Activated CD4-positive, CD25-positive, alpha-beta regulatory T cell (primary cell): ENCODE data around the gene CNTNAP1.
"Not testable (repeated sequence)": the region's sequence is repeated elsewhere in the genome, so short reads cannot be mapped to it uniquely, and the experiment has no call there.

Experiments
- DNase-seq, 4 experiments: peaks; one replicate each; lab custom pipeline; 2025; lab: John Stamatoyannopoulos, UW

CNTNAP1 gene

GRCh38 chr17:42681976-42682721 is at the start of gene CNTNAP1:
TSS of gene CNTNAP1 (plus strand) at chr17:42682531. CDS start at chr17:42682830, 299 bp downstream.
- DNase-seq, result no peak

DNA sequence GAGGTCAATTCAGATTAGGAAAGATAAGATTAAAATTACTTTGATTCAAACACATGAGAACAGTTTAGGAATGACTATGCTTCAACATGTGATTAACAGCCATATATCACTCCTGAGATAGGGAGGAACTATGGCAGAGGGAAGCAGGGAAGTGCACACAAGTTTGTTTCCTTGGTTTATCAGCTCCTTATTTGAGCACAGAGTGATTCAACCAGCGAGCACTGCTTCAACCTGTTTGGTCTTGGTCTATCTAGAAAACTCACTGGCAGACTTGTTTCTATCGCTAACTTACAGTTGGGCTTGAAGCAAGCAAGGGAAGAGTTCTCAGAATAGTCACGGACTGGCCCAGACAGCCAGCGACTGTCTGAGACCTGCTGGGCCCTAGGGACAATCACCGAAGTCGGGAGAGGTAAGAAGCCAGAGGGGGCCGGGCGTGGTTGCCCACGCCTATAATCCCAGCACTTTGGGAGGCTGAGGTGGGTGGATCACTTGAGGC is 49.3 kb upstream of the CNTNAP1 start:
- no peak for DNase-seq

- DNase-seq, result no peak
These were observed 42.7 kb upstream of the CNTNAP1 start for GRCh38 chr17:42639525-42640113.

DNA sequence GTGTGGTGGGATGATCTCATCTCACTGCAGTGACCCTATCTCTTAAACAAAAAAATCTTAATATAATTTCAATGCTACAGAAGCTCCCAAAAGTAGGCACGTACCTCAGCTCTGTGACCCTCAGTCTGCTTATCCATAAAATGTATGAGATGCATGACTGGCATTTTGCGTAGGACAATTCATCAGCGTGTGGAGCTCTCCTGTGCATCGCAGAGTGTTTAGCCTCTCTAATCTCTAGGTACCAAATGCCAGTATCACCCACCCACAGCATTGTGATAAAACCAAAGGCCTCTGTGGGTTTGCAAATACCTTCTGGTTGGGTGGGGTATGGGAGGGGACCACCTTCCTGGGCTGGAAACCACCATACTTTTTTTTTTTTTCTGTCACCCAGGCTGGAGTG is 42.2 kb upstream of the CNTNAP1 start:
- DNase-seq, result no peak

DNA sequence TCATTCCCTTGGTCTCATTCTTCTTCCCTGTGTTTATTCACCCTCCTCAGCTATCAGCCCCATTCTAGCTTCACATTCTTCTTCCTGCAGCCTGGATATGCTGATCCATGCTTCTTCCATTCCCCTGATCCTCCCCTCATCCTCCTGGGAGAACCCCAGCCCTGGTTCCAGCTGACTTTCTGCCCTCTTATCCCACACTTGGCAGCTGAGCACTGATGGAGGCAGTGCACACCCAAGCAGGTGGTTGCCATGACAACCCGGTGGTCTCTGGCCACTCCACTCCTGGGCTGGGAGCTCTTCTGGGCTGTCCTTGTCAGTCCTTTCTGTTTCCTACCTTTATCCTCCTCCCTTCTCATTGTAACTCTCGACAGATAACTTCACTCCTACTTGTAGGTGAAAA is 40.0 kb upstream of the CNTNAP1 start:
- no peak for DNase-seq

DNA sequence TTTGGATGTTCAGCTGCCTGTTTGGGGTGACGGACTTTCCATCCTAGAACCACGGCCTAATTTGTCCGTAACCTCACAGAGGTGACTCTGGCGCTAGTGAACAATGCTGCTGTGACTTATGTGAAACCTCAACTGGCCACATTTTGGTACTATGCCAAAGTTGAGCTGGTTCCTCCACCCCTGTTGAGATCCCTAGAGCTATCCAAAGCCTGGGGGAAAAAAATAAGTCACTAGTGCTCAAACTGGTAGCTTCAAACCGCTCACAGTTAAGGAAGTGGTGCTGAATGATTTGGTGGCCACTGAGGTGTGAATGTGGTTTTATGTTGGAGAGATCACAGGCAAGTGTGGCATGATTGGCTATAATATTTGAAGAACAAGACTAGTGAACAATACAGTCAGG is 34.6 kb upstream of the CNTNAP1 start:
- no peak for DNase-seq

- DNase-seq, result no peak
These were observed 30.9 kb upstream of the CNTNAP1 start for GRCh38 chr17:42651392-42651791.

DNA sequence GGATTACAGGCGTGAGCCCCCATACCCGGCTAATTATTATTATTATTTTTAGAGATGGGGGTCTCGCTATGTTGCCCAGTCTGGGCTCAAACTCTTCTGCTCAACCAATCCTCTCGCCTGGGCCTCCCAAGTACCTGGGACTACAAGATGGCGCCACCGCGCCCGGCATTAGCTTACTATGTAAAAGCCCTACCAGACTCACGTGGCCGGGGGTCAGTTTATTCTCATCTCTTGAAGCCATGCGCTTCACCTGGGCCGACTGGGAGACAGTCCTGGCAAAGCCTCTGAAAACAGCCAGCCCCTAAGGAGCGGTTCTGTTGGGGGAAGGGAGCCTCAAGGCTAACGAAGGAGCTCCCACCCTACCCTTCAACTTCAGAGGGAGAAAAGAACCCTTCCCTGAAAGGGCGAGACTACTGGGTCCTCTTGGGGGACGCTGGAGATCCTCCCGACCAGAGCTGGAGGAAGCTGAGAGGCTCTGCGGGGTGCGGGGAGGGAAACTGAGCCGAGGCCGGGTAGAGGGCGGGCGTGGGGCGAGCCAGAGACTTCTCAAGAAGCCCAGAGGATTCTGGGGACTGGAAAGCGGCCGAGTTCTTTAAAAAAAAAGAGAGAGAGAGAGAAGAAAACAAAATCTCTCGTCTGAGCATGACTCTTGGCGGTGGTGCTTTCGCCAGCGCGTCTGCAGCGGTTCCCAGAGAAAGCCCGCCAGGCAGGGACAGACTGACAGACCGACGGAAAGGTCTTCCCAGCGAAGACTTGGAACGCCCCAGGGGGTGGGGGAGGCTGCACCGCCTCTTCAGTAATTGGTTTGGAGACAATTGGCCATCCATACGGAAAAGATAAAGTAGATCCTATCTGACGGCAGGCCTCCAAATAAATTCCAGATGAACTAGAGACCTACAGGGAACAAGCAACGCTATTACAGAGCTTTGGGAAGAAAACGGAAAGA is 28.9 kb upstream of the CNTNAP1 start:
- no peak for DNase-seq

- DNase-seq, result no peak
These were observed 26.8 kb upstream of the CNTNAP1 start for GRCh38 chr17:42655528-42655927.

- no peak for DNase-seq
These were observed 24.3 kb upstream of the CNTNAP1 start for GRCh38 chr17:42657824-42658588.

GRCh38 chr17:42659079-42659931 is 23.0 kb upstream of the CNTNAP1 start, which contains the start of gene TUBG2:
TSS of gene TUBG2 (plus strand) at chr17:42659284. CDS start at chr17:42659504, 220 bp downstream.
- DNase-seq, result peak in 3 of 4 experiments; percentile 24 to 59 (median 54)

DNA sequence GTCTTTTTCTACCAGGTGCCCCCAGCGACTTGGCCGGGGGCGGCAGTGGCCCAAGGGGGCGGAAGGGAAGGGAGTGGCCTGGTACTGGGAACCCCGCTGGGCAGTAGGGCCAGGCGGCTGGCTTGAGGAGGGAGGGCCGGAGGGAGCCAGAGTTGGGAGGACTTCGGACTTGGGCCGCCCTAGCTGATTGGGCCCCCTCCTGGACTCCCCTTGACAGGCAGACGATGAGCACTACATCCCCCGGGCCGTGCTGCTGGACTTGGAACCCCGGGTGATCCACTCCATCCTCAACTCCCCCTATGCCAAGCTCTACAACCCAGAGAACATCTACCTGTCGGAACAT is 22.4 kb upstream of the CNTNAP1 start:
- DNase-seq, result not testable (repeated sequence)

- no peak for DNase-seq
These were observed 21.5 kb upstream of the CNTNAP1 start for GRCh38 chr17:42660692-42661345.

DNA sequence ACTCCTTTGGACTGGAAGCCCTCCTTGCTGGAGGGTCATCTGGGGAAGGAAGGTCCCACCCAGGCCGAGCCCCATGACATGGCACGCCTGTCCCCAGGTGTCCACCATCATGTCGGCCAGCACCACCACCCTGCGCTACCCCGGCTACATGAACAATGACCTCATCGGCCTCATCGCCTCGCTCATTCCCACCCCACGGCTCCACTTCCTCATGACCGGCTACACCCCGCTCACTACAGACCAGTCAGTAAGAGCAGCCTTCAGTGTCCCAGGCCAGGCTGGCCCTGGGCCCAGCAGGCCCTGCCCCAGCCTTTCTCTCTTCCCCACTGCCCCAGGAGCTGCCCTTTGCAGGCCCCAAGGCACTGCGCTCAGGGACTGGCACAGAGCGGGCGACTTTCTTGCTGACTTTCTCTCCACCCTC is 16.7 kb upstream of the CNTNAP1 start:
- DNase-seq, result no peak

- DNase-seq, result not testable (repeated sequence)
These were observed 16.2 kb upstream of the CNTNAP1 start for GRCh38 chr17:42666126-42666525.

- DNase-seq, result no peak
These were observed 15.0 kb upstream of the CNTNAP1 start for GRCh38 chr17:42667088-42667951.

DNA sequence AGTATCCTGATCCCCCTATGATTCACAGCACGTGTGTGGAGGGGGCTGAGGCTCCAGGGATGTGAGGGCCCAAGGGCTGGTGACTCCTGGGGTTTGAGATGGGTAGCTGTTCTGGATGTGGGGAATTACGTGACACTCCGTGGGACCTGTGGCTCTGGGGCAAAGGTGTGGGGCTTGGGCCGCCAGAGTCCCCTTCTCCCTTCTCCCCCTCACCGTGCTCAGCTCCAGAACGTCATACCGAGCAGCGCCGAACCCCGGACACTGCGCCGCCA is 12.7 kb upstream of the CNTNAP1 start:
- DNase-seq, result no peak

GRCh38 chr17:42669977-42670788 is 12.1 kb upstream of the CNTNAP1 start:
- peak in 1 of 4 experiments; percentile 34 for DNase-seq
